GM19463 (cell line): ENCODE measurements around the gene KLHL8.
"Not testable (repeated sequence)": the region's sequence is repeated elsewhere in the genome, so short reads cannot be mapped to it uniquely, and the experiment has no call there.

Experiments used
- ATAC-seq: cut with Tn5 transposase; IDR thresholded peaks from one replicate; pipeline ENCODE4 v1.9.1; 2021; ENCODE audit warnings: mild to moderate bottlenecking, moderate library complexity; ENCODE audit not compliant: unreplicated experiment

KLHL8 gene

GRCh38 chr4:87228262-87228860, 7.9 kb upstream of the KLHL8 start:
- ATAC-seq: no peak

- ATAC-seq: no peak
Observed at GRCh38 chr4:87227751-87228151, 7.3 kb upstream of the KLHL8 start.

GRCh38 chr4:87225936-87226335, 5.5 kb upstream of the KLHL8 start:
- no peak for ATAC-seq

- no peak for ATAC-seq
Observed at GRCh38 chr4:87224141-87224923, 3.9 kb upstream of the KLHL8 start.

GRCh38 chr4:87219632-87220093, 755 bp downstream of the KLHL8 start:
- ATAC-seq: peak; percentile 33

DNA sequence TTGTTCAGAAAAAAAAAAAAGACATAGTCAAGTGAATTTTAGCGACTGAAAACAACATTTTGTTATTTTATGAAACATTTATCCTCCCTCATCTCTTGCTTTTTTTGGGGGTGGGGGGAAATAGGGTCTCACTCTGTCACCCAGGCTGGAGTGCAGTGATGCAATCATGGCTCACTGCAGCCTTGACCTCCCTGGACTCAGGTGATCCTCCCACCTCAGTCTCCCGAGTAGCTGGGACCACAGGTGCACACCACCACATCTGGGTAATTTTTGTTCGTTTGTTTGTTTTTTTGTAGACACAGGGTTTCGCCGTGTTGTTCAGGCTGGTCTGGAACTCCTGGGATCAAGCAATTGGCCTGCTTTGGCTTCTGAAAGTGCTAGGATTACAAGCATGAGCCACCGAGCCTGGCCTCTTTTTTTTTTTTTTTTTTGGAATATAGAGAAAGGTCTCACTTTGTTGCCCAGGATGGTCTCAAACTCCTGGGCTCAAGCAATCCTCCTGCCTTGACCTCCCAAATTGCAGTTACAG, 3.1 kb downstream of the KLHL8 start:
- ATAC-seq: not testable (repeated sequence)

- ATAC-seq: no peak
Observed at GRCh38 chr4:87216469-87216868, 3.9 kb downstream of the KLHL8 start.

DNA sequence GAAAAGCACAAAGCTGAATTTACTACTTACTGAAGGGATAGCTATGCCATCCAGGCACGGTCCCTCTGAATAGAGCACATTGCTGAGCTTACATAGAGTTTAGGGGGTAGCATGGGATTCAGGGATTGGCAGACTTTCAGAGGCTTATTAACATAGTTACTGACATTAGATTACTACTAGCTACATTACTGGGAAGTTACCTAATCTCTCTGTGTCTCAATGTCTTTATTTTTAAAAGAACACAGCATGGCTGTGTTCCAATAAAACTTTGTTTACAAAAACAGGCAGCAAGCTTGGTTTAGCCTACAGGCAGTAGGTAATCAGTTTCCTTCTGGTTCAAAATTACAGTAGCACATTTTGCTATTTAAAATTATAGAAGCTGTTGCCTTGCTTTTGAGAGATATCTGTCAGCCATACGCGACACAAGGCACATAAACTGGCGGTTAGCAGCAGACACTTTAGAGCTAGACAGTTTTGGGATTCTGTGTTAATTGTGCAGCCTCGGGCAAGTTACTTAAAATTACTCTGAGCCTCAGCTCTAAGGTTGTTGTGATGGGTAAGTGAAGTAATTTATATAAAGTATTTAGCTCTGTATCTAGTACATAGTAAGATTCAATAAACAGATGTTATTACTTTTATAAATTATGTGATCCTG, 6.9 kb downstream of the KLHL8 start:
- no peak for ATAC-seq

DNA sequence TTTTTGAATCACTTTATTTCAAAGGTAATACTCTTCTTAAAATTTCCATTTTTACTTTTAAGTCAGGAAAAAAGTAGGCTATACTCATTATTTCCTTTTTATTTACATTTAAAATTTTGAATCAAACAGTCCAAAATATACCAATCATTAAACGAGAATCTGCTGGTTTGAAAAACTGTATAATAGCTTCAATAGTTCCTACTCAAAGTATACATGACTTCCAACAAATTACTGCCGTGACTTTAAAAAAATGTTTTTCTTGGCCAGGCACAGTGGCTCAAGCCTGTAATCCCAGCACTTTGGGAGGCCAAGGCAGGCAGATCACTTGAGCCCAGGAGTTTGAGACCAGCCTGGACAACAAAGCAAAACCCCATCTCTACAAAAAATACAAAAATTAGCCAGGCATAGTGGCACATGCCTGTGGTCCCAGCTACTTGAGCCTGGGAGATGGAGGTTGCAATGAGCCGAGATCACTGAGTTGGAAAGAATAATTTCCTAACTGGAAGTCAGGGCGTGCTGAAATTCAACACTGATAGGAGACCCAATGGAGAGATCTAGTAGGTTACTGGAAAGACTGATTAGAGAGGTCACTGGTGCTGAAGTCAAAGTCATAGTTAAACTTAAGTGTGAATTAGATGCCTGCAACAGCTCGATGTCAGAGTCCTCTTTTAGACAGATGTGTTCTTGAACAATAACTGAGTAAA, 9.0 kb downstream of the KLHL8 start:
- no peak for ATAC-seq

- ATAC-seq: peak; percentile 82
Observed at GRCh38 chr4:87209696-87210095, 10.7 kb downstream of the KLHL8 start.

DNA sequence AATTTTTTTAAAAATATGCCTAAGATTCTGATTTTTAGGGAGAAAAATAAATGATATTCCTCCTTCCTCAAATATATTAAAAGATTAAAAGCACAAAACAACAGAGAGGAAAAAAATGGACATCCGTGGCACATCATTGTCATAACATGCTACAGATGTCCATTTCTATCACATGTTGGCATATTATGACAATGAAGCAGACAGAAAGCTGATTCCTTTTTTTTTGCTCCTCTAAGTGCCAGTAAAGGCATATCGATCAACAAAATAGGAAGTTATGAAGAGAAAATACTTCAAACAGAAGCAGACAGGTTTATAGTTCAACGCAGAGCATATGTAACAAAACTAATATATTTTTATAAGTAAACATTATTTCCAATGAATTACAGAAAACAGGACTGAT, 11.2 kb downstream of the KLHL8 start:
- ATAC-seq: peak; percentile 12

GRCh38 chr4:87204559-87204958, 15.9 kb downstream of the KLHL8 start:
- no peak for ATAC-seq

DNA sequence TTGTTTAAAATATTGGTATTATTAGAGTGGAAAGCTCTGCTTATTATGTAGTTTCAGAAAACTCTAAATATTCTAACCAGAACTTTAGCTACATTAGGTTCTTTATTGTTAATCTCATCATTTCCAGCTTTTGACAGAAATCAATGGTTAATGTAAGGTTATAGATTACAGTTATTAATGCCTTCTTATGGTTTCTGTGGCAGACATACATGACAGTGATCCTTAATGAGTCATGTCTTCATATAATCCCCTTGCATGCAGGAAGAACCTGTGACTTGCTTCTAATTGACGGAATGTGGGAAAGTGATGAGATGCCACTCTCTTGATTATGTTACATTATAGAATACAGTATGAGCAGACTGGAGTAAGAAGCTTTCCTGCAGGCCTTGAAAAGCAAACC, 23.5 kb downstream of the KLHL8 start:
- ATAC-seq: no peak

- ATAC-seq: no peak
Observed at GRCh38 chr4:87196146-87196545, 24.3 kb downstream of the KLHL8 start.

- no peak for ATAC-seq
Observed at GRCh38 chr4:87193958-87194675, 26.3 kb downstream of the KLHL8 start.

- ATAC-seq: no peak
Observed at GRCh38 chr4:87192145-87192919, 28.1 kb downstream of the KLHL8 start.

GRCh38 chr4:87188932-87189331, 31.5 kb downstream of the KLHL8 start:
- no peak for ATAC-seq

DNA sequence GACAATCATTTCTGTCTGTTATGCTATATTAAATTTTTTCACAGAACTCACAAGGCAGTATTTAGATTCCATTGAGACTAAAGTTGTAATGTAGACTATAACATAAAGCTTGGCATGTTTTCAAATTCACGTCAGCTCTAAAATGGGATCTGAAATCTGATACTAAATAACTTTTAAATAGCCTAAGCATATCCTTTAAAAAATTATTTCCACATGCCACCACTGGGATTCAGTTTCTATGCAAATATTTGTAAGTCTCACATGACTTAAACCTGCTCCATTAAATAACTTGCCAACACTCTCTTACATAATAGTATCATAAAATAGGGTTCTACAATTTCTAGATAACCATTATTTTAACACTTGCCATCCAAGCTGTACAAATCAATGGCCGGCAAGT, 32.4 kb downstream of the KLHL8 start:
- no peak for ATAC-seq

GRCh38 chr4:87185146-87185870, 35.1 kb downstream of the KLHL8 start:
- no peak for ATAC-seq
